Cardiac fibroblast (primary cell): ENCODE measurements around the gene DPCD.
"Not testable (repeated sequence)": the region's sequence is repeated elsewhere in the genome, so short reads cannot be mapped to it uniquely, and the experiment has no call there.

ENCODE experiments used
- DNase-seq, 2 donors: peaks; one replicate each; pipeline versions ENCODE4 v3.0.0 to v3.0.0-alpha.2; 2010; ENCODE audit warnings: low read depth in 2 of 2
- H3K4me3 ChIP-seq, 2 donors: replicated peaks in 1 of 2; 1 replicate in 1 of 2; 2 replicates in 1 of 2; pipeline ENCODE4 v1.5.1; 2011; ENCODE audit warnings: low read depth in 2 of 2, low read length in 2 of 2, mild to moderate bottlenecking in 2 of 2, moderate library complexity in 1 of 2
- TF ChIP-seq, protein P1 (sequence below): IDR thresholded peaks from one replicate; pipeline ENCODE4 v1.5.1; 2011; ENCODE audit warnings: low read depth, mild to moderate bottlenecking, low read length, inconsistent platforms

DPCD gene

DNA sequence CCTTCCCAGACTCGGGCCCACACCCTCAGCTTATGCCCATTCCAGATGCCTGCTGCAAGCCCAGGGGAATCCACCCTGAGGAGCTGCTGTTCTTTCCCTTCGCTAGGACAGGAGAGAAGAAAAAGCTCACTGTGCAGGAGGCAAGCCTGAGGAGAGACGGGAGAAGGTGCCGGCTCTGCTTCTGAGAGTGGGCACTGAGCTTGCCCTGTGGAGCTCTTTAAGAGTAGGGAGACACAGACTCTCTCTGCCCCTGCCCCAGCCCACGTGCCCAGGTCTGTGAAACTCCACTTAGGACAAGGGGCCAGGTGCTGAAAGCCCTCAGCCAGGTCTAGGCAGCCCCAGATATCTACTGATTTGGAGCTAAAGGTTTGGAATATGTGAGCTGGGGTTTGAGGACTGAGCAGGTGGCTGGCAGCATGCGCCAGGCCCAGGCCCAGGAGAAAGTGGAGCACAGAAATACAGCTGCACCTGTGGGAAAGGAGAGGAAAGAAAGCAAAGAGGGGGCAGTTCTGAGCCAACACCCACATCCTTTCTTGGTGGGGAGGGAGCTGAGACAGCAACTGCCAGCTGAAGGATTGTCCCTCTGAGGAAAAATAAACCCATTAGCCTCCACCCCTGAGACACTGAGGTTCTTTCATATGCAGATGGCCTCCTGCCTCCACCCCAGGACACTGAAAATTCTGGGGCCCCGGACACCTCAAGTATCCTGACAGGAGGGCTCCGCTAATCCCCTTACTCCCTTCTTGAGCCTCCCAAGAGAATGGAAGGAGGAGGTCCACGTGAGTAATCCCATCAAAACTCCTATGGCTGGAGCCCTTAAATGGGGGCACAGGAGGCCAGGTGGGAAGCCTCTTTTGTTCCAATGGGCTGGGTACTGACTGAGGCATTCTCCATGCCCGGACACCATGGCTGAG, 7.4 kb upstream of the DPCD start:
- DNase-seq = no peak
- H3K4me3 ChIP-seq = no peak overlapping the region
- TF ChIP-seq, protein P1, sequence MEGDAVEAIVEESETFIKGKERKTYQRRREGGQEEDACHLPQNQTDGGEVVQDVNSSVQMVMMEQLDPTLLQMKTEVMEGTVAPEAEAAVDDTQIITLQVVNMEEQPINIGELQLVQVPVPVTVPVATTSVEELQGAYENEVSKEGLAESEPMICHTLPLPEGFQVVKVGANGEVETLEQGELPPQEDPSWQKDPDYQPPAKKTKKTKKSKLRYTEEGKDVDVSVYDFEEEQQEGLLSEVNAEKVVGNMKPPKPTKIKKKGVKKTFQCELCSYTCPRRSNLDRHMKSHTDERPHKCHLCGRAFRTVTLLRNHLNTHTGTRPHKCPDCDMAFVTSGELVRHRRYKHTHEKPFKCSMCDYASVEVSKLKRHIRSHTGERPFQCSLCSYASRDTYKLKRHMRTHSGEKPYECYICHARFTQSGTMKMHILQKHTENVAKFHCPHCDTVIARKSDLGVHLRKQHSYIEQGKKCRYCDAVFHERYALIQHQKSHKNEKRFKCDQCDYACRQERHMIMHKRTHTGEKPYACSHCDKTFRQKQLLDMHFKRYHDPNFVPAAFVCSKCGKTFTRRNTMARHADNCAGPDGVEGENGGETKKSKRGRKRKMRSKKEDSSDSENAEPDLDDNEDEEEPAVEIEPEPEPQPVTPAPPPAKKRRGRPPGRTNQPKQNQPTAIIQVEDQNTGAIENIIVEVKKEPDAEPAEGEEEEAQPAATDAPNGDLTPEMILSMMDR = no peak

DNA sequence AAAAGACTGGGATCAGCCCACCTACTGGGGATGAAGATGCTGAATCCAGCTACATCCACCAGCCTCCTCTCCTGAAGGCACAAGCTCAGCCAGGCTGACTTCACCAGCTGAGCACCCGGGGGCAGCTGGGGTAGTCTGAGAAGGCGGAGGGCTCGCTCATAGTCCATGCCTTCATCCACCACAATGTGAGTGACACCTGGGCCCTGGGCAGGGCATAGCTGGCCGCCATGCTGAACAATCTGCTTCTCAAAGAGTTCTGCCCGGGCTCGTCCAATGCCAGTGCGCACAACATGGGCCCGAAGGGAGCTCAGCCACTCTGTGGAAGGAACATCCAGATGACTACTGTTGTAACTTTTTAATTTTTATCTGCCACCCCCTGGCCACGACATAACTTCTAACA, 2.3 kb upstream of the DPCD start:
- no peak for DNase-seq
- no peak overlapping the region for H3K4me3 ChIP-seq
- TF ChIP-seq, protein P1 = no peak

DNA sequence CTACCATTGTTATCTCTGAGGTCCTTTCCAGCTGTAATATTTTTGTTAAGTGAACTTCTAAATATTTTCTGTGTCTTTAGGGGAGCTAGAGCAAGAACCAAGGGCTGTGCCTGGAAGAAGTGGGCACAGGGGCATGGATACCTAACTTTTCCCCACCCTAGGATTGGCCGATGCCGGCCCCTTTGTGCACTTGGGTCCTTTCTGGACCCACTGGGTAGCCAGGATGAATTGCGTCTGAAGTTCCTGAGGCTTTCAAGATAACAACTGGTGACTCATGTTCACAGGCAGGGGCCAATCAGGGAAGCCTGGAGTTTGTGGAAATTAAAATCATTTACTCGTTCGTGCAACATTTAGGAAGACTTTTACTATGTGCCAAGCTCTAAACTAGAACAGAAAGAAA, 758 bp downstream of the DPCD start:
- DNase-seq = peak; percentile 56 to 73

DNA sequence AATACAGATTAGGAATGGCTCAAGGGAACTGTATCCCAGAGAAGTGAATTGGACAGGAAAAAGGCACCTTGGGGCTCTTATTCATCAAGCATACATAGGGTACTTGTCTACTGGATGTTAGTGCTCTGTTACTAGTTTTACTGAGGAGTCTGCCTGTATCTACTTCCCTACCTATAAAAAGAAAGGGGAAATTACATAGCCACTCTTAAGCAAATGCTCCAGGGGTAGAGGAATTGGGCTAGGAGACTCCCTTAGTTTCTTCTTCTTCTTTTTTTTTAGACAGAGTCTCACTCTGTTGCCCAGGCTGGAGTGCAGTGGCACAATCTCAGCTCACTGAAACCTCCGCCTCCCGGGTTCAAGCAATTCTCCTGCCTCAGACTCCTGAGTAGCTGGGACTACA, 5.2 kb downstream of the DPCD start:
- H3K4me3 ChIP-seq, DNase-seq: not testable (repeated sequence)

More for the DNA sequence above, 758 bp downstream of the DPCD start:
- H3K4me3 ChIP-seq = peak overlapping the region; percentile 98 to 99
- TF ChIP-seq, protein P1 = no peak

DNA sequence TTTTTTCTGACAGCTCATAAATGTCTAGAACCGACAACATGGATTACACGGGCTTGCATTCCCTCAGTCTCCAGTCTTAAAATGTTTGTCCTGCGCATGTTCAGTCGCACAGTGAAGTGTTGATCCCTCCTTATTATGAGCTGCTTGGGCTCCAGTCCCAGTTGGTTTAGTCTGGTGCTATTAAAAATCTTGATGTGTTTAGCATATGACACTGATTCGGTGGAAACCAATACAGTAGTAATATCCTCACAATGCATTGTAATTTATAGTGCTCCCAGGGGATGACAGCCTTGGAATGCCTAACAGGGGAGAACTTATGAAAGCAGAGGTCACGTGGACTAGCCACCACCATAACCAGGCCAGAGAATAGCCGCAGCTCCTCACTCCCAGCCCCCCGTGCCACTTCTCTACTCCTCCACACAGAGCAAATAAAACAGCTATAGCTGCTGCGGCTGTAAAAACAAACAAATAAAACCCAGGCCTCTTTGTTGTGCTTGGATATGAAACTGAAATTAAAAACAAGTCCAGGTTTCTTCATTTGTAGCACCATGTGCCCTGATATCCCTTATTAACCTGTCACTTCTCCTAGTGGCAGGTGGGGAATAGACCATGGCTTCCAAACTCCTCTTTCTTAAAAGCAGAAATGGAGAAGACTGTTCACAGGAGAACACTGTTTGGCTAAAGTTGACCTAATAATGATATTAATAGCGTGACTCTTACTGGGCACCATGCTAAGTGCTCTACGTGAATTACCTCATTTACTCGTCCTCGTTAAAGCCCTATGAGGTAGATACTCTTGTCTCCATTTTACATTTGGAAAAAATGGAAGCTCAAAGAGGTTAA, 7.7 kb downstream of the DPCD start:
- DNase-seq = peak in 1 of 2 donors; percentile 18
- TF ChIP-seq, protein P1 = no peak
- H3K4me3 ChIP-seq = no peak overlapping the region

DNA sequence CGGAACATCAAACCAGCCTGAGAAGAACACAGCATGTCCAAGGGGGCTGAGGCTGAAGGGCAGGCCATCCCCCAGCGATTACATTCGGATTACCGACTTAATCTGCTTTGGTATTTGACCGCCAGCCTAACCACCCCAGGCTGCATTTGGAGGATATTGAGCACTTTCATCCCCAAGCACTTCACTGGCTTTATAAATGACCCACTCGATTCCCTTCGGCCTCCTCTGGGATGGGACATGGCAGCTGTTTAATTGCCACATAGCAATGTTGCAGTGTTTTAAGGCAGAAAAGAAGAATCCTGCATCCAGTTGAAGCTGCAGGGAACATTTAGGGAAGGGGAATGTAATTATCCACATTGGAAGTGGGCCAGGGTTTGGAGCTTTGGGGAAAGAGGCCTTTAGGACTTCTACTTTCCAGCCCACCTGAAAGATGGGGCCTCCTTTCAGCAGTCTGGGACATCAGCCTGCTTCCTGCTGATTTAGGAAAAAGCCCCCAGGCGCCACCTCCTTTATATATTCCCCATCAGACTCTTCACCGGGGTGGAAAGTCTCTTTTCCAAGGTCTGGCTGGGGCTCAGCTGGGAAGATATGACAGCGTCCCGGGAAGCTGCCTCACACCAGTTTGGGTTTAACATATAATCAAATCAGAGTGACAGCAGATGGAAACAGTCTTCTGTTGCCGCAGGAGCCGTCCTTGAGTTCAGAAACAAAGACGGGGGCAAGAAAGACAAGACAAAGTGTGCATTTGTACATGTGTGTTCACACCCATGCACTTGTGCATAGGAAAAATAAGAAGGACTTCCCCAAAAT, 9.2 kb downstream of the DPCD start:
- TF ChIP-seq, protein P1 = no peak
- no peak overlapping the region for H3K4me3 ChIP-seq

DNA sequence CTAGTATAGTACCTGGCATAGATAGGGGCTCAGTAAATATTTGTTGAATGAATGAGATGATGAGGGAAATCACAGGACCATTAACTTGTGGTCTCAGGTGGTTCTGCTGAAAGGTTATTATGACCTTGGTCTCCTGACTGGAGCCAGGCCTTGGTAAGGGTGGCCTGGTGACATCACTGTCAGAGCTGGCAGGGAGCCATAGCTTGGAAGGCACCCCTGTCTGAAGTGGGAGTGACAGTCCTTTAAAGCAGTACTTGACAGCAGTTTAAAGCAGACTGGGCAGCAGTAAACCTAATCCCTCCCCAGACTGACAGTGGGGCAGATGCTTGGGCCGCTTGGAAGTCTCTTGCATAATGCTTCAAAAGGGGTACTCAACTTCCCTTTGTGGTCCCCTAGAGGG, 13.4 kb downstream of the DPCD start:
- TF ChIP-seq, protein P1 = no peak
- no peak overlapping the region for H3K4me3 ChIP-seq
- DNase-seq = no peak

More for the DNA sequence above, 9.2 kb downstream of the DPCD start:
- no peak for DNase-seq
